K562 (cell line): ENCODE measurements around the gene PHF5A. TPM values are rescaled to one million over a fixed set of nuclear protein-coding genes. Genes with fewer than 3 reads are reported as not detected.

ENCODE experiments used
- ADNP ChIP-seq: fragments of 200-800 bp; sonication (Bioruptor generic); IDR thresholded peaks from 2 replicates; pipeline ENCODE4 v1.6.1; 2016; ENCODE audit warnings: missing genetic modification characterization, missing compliant biosample characterization
- ATF6 ChIP-seq: sonication (generic); formaldehyde crosslinking; IDR thresholded peaks from 2 replicates; pipeline ENCODE4 v1.4.0; 2020; ENCODE audit warnings: mild to moderate bottlenecking, missing genetic modification reagents
- CBX5 ChIP-seq: IDR thresholded peaks from 2 replicates; pipeline ENCODE4 v1.6.1; 2014; ENCODE audit warnings: low read depth, borderline replicate concordance
- CEBPB ChIP-seq: fragments of 450-650 bp; IDR thresholded peaks from 2 replicates; pipeline ENCODE4 v1.6.1; 2016; ENCODE audit warnings: missing genetic modification characterization, missing compliant biosample characterization
- CTCF ChIP-seq, 3 experiments: IDR thresholded peaks in 2 of 3; conservative IDR thresholded peaks in 1 of 3; 2 replicates each; pipeline ENCODE4 v1.5.1; 2011 to 2012; ENCODE audit warnings: low read length in 3 of 3, mild to moderate bottlenecking in 3 of 3, control low read depth in 2 of 3, improper control_type of control experiment in 1 of 3, inconsistent platforms in 1 of 3, low read depth in 1 of 3, mixed read lengths in 1 of 3, moderate library complexity in 1 of 3; ENCODE audit not compliant: insufficient read depth in 2 of 3
- ETV5 ChIP-seq: sonication (generic); formaldehyde crosslinking; IDR thresholded peaks from 2 replicates; pipeline ENCODE4 v1.4.0; 2020; ENCODE audit warnings: low read depth, mild to moderate bottlenecking, missing genetic modification reagents
- GMEB1 ChIP-seq: fragments of 250-450 bp; sonication (Bioruptor Pico); IDR thresholded peaks from 2 replicates; pipeline ENCODE4 v1.4.0; 2020; ENCODE audit warnings: mild to moderate bottlenecking
- ILK ChIP-seq: fragments of 450-650 bp; IDR thresholded peaks from 2 replicates; pipeline ENCODE4 v1.6.1; 2016; ENCODE audit warnings: missing genetic modification characterization, low read depth, mild to moderate bottlenecking, missing compliant biosample characterization, moderate library complexity, borderline replicate concordance
- LARP7 ChIP-seq: fragments of 450-650 bp; IDR thresholded peaks from 2 replicates; pipeline ENCODE4 v1.6.1; 2016
- MAFG ChIP-seq: fragments of 450-650 bp; conservative IDR thresholded peaks from 2 replicates; pipeline ENCODE4 v1.6.1; 2016; ENCODE audit warnings: missing genetic modification characterization, missing compliant biosample characterization
- NCOA2 ChIP-seq, 2 experiments: fragments of 450-650 bp; IDR thresholded peaks; 2 replicates each; pipeline ENCODE4 v1.6.1; 2018; ENCODE audit warnings: mild to moderate bottlenecking in 2 of 2, moderate library complexity in 1 of 2; ENCODE audit not compliant: partially characterized antibody in 2 of 2
- PHF20 ChIP-seq: fragments of 450-650 bp; IDR thresholded peaks from 2 replicates; pipeline ENCODE4 v1.6.1; 2018; ENCODE audit not compliant: partially characterized antibody
- PTRF ChIP-seq: fragments of 450-650 bp; IDR thresholded peaks from 2 replicates; pipeline ENCODE4 v1.6.1; 2016; ENCODE audit warnings: mild to moderate bottlenecking, missing genetic modification characterization, missing compliant biosample characterization
- USF2 ChIP-seq: sonication (generic); formaldehyde crosslinking; IDR thresholded peaks from 2 replicates; pipeline ENCODE4 v1.5.0; 2020; ENCODE audit warnings: missing genetic modification reagents
- WHSC1 ChIP-seq: IDR thresholded peaks from one replicate; pipeline ENCODE4 v1.6.1; 2012; ENCODE audit warnings: low read length, control low read depth, inconsistent platforms
- ZC3H11A ChIP-seq: IDR thresholded peaks from 2 replicates; pipeline ENCODE4 v1.6.1; 2012; ENCODE audit warnings: low read depth, low read length, improper control_type of control experiment
- ZFP36 ChIP-seq: fragments of 150-350 bp; IDR thresholded peaks from 2 replicates; pipeline ENCODE4 v1.6.1; 2018; ENCODE audit warnings: low read length, low read depth; ENCODE audit not compliant: partially characterized antibody
- ZNF133 ChIP-seq: fragments of 250-450 bp; sonication (Bioruptor Pico); IDR thresholded peaks from 2 replicates; pipeline ENCODE4 v1.4.0; 2020; ENCODE audit warnings: mild to moderate bottlenecking
- ZNF384 ChIP-seq: IDR thresholded peaks from 2 replicates; pipeline ENCODE4 v1.6.1; 2012; ENCODE audit warnings: low read depth, low read length, improper control_type of control experiment
- ZSCAN29 ChIP-seq: fragments of 450-650 bp; IDR thresholded peaks from 2 replicates; pipeline ENCODE4 v1.6.1; 2017
- polyA plus RNA-seq, 8 experiments: library from polyadenylated mRNA; depleted of rRNA in 4 of 8; stranded (reverse) in 5 of 8; unstranded in 3 of 8; fragments of >200 nt; fragmentation: Nextera tagmentation in 2 of 8; fragmentation: Illumina TruSeq in 1 of 8; extraction: Ambion mirVana in 2 of 8; extraction: Trizol in 1 of 8; gene quantifications; 2 replicates each; pipeline versions ENCODE4 v1.2.1 to v1.2.3, GENCODE V29; 2011 to 2014; ENCODE audit warnings: inconsistent platforms in 1 of 8, missing spikeins in 1 of 8
- total RNA-seq, 7 experiments: library from RNA; depleted of rRNA in 6 of 7; stranded (reverse); fragments of >200 nt in 6 of 7; fragmentation: Illumina TruSeq in 2 of 7; extraction: Trizol in 2 of 7; gene quantifications; 2 replicates each; pipeline versions ENCODE4 v1.2.1 to v1.2.3, GENCODE V29; 2011 to 2021; ENCODE audit warnings: low replicate concordance in 1 of 7

PHF5A gene
- total and polyA plus RNA-seq, 9 of the 15 experiments (the other 6 are each of a cell fraction or from before 2014, with no cell fraction given) = 14.2 to 144 (median 101) TPM

DNA sequence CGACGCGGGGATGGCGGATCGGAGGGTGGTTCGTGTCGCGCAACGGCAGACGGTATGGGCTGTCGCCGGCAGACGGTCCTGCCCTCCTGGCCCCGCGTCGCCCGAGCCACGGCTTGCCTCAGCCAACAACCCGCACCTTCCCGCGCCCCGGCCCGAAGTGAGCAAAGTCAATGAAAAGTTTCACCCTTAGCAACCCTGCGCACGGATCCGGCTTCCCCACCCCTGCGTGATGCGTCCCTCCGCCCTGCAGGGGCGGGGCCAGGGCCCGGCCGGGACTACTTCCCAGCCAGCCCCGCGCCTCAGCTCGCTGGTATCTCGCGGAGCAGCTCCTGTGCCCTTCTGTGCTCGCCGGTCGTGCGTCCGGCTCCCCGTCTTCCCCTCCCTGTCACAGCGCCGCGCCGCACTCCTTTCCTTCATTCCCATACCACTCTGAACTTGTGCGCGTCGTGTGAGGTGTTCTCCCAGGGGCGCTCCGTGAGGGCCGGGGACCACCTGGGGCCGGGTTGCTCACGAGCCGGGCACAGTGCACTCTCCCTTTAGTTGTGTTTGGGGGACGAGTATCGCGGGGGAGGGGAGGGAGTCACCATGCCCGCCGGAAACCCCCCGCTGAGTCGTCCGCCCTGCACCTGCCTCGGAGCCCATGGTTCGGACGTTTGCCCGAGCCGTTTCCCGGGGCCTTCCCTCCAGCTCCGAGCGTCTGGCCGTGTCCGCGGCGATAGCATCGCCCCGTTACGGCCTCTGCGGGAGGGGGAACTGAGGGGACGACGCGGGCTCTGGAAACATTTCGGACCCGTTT lies 21.7 kb downstream of the PHF5A start, which contains the start of gene TOB2 (continued):
- TF ChIP-seq CTCF (IDR thresholded peaks at IDR 0.05 in 2 of 3, conservative IDR thresholded peaks at IDR 0.05 in 1 of 3; ENCODE audit: insufficient read depth in 2 of 3, low read depth in 1 of 3, low read length in 3 of 3) (no peak), ZC3H11A (no peak), ADNP (tag) (no peak), ILK (tag) (no peak), ZNF384 (0 out of 2 replicates have a peak, but pooled peaks have one; percentile 24), PTRF (tag) (no peak), ZNF133 (CRISPR knock-in tag) (no peak), PHF20 (peak; percentile 38), WHSC1 (no peak), MAFG (tag) (no peak), ZSCAN29 (no peak), ETV5 (no peak; the same call in 1 of the 2 replicates), NCOA2 (IDR thresholded peaks at IDR 0.05; ENCODE audit: partially characterized antibody in 2 of 2) (no peak), CEBPB (no peak), CBX5 (no peak), ZFP36 (peak; percentile 47), GMEB1 (CRISPR knock-in tag) (peak; percentile 66), USF2 (CRISPR knock-in tag) (no peak), ATF6 (CRISPR knock-in tag) (no peak), LARP7 (no peak)
